ENCODE measurements around the gene KCNQ1. TPM values are rescaled to one million over a fixed set of nuclear protein-coding genes. Genes with fewer than 3 reads are reported as not detected.

Gene KCNQ1
- total and polyA plus RNA-seq, 2 of the 13 experiments (the other 11 are each of a cell fraction or from before 2014, with no cell fraction given), result 0.02 to 0.08 TPM

GRCh38 chr11:2589538-2589934 lies 144.7 kb downstream of the KCNQ1 start:
- Histone ChIP-seq H3K79me2 (ENCODE audit: insufficient read depth, low read length) (no peaks in the 10 kb centered on the region), H3K4me1 (ENCODE audit: insufficient read depth, low read length) (no peaks in the 10 kb centered on the region), H3K27me3 (ENCODE audit: control insufficient read depth in 1 of 2, insufficient read depth in 2 of 2, low read length in 2 of 2) (peaks cover 25 to 93% of the 10 kb centered on the region in 2 experiments), H3K27ac (ENCODE audit: extremely low read length, insufficient read depth, low read length) (no peak overlapping the region), H2AFZ (ENCODE audit: low read length) (no peak overlapping the region), H3K9ac (ENCODE audit: insufficient read depth, low read depth, low read length) (no peak overlapping the region), H3K4me2 (ENCODE audit: low read depth, low read length) (no peak overlapping the region), H3K9me3 (ENCODE audit: low read length) (no peaks in the 10 kb centered on the region), H3K36me3 (replicated peaks in 1 of 2; ENCODE audit: control insufficient read depth in 1 of 2, insufficient read depth in 2 of 2, low read length in 2 of 2) (no peaks in the 10 kb centered on the region), H4K20me1 (ENCODE audit: insufficient read depth, low read length) (peaks cover 6% of the 10 kb centered on the region; the same call in 1 of the 2 replicates), H3K4me3 (replicated peaks in 1 of 3; ENCODE audit: insufficient read depth in 1 of 3, low read depth in 2 of 3, low read length in 3 of 3) (no peak overlapping the region)
- POLR2A ChIA-PET, result no interaction called here
- WGBS (ENCODE audit: low lambda C conversion rate), result 13% methylated on average over 3 of the region's 12 CpGs
- ATAC-seq (no peak), FAIRE-seq (no peak), DNase-seq (ENCODE audit: low spot score) (no peak)
- in situ Hi-C loops (cut with HindIII; ENCODE audit: extremely low pct_ligation_motif_present, low pct_unique_long_range_greater_than_20kb) (no loop called here), intact Hi-C loops (cut with micrococcal nuclease; ENCODE audit: unreplicated experiment) (no loop called here)
- BruUV-seq (replicated peaks), result no TSS peak
- CTCF ChIA-PET (ENCODE audit: low intra/inter-chr PET ratio, low total read pairs), result no interaction called here
- no peak for TF ChIP-seq ZSCAN5A (CRISPR knock-in tag; IDR thresholded peaks at IDR 0.05; ENCODE audit: borderline replicate concordance)

- H3K36me3 ChIP-seq (replicated peaks in 1 of 2; ENCODE audit: control insufficient read depth in 1 of 2, insufficient read depth in 2 of 2, low read length in 2 of 2), result no peaks in the 10 kb centered on the region
- H3K27ac ChIP-seq (ENCODE audit: extremely low read length, insufficient read depth, low read length), result no peak overlapping the region
- H3K27me3 ChIP-seq (ENCODE audit: control insufficient read depth in 1 of 2, insufficient read depth in 2 of 2, low read length in 2 of 2), result peaks cover 22 to 92% of the 10 kb centered on the region in 2 experiments
- no peak overlapping the region for H3K4me2 ChIP-seq (ENCODE audit: low read depth, low read length)
- DNase-seq (ENCODE audit: low spot score) (no peak), FAIRE-seq (no peak), ATAC-seq (no peak)
- in situ Hi-C loops (cut with HindIII; ENCODE audit: extremely low pct_ligation_motif_present, low pct_unique_long_range_greater_than_20kb) (no loop called here), intact Hi-C loops (cut with micrococcal nuclease; ENCODE audit: unreplicated experiment) (no loop called here)
- POLR2A ChIA-PET, result no interaction called here
- WGBS (ENCODE audit: low lambda C conversion rate), result 30% methylated on average over 5 of the region's 13 CpGs
- CTCF ChIA-PET (ENCODE audit: low intra/inter-chr PET ratio, low total read pairs), result no interaction called here
- no peak overlapping the region for H3K9ac ChIP-seq (ENCODE audit: insufficient read depth, low read depth, low read length)
- H4K20me1 ChIP-seq (ENCODE audit: insufficient read depth, low read length), result peaks cover 6% of the 10 kb centered on the region; the same call in 1 of the 2 replicates
- TF ChIP-seq ZNF776 (CRISPR knock-in tag; IDR thresholded peaks at IDR 0.05) (no peak), ZNF225 (CRISPR knock-in tag; IDR thresholded peaks at IDR 0.05) (no peak), KLF16 (CRISPR knock-in tag; IDR thresholded peaks at IDR 0.05) (no peak), ADNP (CRISPR knock-in tag; IDR thresholded peaks at IDR 0.05) (no peak), MBNL3 (CRISPR knock-in tag; conservative IDR thresholded peaks at IDR 0.05) (no peak), ZNF530 (CRISPR knock-in tag; IDR thresholded peaks at IDR 0.05; ENCODE audit: low read depth) (no peak), GABPB1 (CRISPR knock-in tag; IDR thresholded peaks at IDR 0.05) (no peak), FOXM1 (CRISPR knock-in tag; IDR thresholded peaks at IDR 0.05) (no peak), ZC3H4 (CRISPR knock-in tag; IDR thresholded peaks at IDR 0.05; ENCODE audit: borderline replicate concordance) (no peak), TBL1XR1 (IDR thresholded peaks at IDR 0.05; ENCODE audit: borderline replicate concordance, low read length, partially characterized antibody) (no peak)
- no peak overlapping the region for H3K4me3 ChIP-seq (replicated peaks in 1 of 3; ENCODE audit: insufficient read depth in 1 of 3, low read depth in 2 of 3, low read length in 3 of 3)
- no TSS peak for BruUV-seq (replicated peaks)
- no peaks in the 10 kb centered on the region for H3K4me1 ChIP-seq (ENCODE audit: insufficient read depth, low read length)
- no peaks in the 10 kb centered on the region for H3K79me2 ChIP-seq (ENCODE audit: insufficient read depth, low read length)
- no peaks in the 10 kb centered on the region for H3K9me3 ChIP-seq (ENCODE audit: low read length)
- H2AFZ ChIP-seq (ENCODE audit: low read length), result no peak overlapping the region
Observed at GRCh38 chr11:2590131-2590964, 145.5 kb downstream of the KCNQ1 start.

Measured in HepG2 (cell line).